A673 (cell line): Measurements from ENCODE around the gene C1orf21. TPM values are rescaled to one million over a fixed set of nuclear protein-coding genes. Genes with fewer than 3 reads are reported as not detected.

Source experiments
- BruUV-seq: library from RNA; stranded (reverse); fragments of 400-500 nt; replicated peaks from 2 replicates; lab custom pipeline; 2021; lab: Mats Ljungman, UMichigan
- CTCF ChIA-PET: fragments of 300-600 bp; sonication (Branson Sonifier 250); formaldehyde crosslinking; loops from one replicate; lab custom pipeline; 2022; ENCODE audit warnings: antibody characterized with exemption; lab: Charles Lee
- POLR2A ChIA-PET: fragments of 300-600 bp; sonication (Branson Sonifier 250); formaldehyde crosslinking; loops from one replicate; lab custom pipeline; 2022; ENCODE audit warnings: antibody characterized with exemption; ENCODE audit not compliant: low non-redundant PET; lab: Charles Lee
- DNase-seq: peaks from one replicate; pipeline ENCODE4 v3.0.0-alpha.2; 2015; ENCODE audit warnings: low spot score
- H3K27ac ChIP-seq: fragments of 200-600 bp; sonication (generic); 2 replicates; pipeline ENCODE4 v1.5.1; 2016; ENCODE audit warnings: mixed run types, low read depth, mild to moderate bottlenecking, mixed read lengths, antibody characterized with exemption, low read length; ENCODE audit not compliant: poor library complexity, severe bottlenecking
- H3K27me3 ChIP-seq: fragments of 200-600 bp; sonication (generic); replicated peaks from 2 replicates; pipeline ENCODE4 v1.6.1; 2017; ENCODE audit warnings: mixed run types, low read depth, mild to moderate bottlenecking, mixed read lengths, antibody characterized with exemption, low read length; ENCODE audit not compliant: insufficient read depth, poor library complexity
- H3K36me3 ChIP-seq: fragments of 200-600 bp; sonication (generic); 2 replicates; pipeline ENCODE4 v1.6.1; 2016; ENCODE audit warnings: mixed run types, mild to moderate bottlenecking, mixed read lengths, antibody characterized with exemption, low read length; ENCODE audit not compliant: insufficient read depth, poor library complexity, severe bottlenecking
- H3K4me1 ChIP-seq: fragments of 200-600 bp; sonication (generic); 2 replicates; pipeline ENCODE4 v1.6.1; 2017; ENCODE audit warnings: mixed run types, mild to moderate bottlenecking, mixed read lengths, antibody characterized with exemption, low read length; ENCODE audit not compliant: insufficient read depth, poor library complexity, severe bottlenecking
- H3K4me3 ChIP-seq: fragments of 200-600 bp; sonication (generic); 2 replicates; pipeline ENCODE4 v1.5.1; 2016; ENCODE audit warnings: low read depth, mixed run types, mild to moderate bottlenecking, mixed read lengths, low read length; ENCODE audit not compliant: poor library complexity, severe bottlenecking
- H3K9me3 ChIP-seq: fragments of 200-600 bp; sonication (generic); 2 replicates; pipeline ENCODE4 v1.6.1; 2016; ENCODE audit warnings: mixed run types, low read depth, mild to moderate bottlenecking, mixed read lengths, antibody characterized with exemption, low read length; ENCODE audit not compliant: poor library complexity, severe bottlenecking
- EZH2 ChIP-seq: fragments of 200-600 bp; sonication (generic); IDR thresholded peaks from 2 replicates; pipeline ENCODE4 v1.6.1; 2017; ENCODE audit warnings: borderline replicate concordance, low read depth, mild to moderate bottlenecking, mixed read lengths, antibody characterized with exemption, low read length; ENCODE audit not compliant: poor library complexity, severe bottlenecking
- intact Hi-C: fragments of 100-400 bp; cut with micrococcal nuclease; formaldehyde crosslinking; loops from one replicate; pipeline ENCODE4 v1.10.0; 2022; ENCODE audit not compliant: unreplicated experiment
- total RNA-seq: library from RNA; stranded (reverse); gene quantifications from 2 replicates; pipeline ENCODE4 v1.2.3, GENCODE V29; 2021
- TF ChIP-seq, protein P1 (sequence below): fragments of 300-800, 200-600 bp; sonication (generic); conservative IDR thresholded peaks from 2 replicates; pipeline ENCODE4 v1.5.1; 2017; ENCODE audit warnings: low read depth, mild to moderate bottlenecking, antibody characterized with exemption, low read length, moderate library complexity, mixed read lengths

C1orf21 gene
- total RNA-seq, 1 experiment from 2014 or later: 31.3 TPM

DNA sequence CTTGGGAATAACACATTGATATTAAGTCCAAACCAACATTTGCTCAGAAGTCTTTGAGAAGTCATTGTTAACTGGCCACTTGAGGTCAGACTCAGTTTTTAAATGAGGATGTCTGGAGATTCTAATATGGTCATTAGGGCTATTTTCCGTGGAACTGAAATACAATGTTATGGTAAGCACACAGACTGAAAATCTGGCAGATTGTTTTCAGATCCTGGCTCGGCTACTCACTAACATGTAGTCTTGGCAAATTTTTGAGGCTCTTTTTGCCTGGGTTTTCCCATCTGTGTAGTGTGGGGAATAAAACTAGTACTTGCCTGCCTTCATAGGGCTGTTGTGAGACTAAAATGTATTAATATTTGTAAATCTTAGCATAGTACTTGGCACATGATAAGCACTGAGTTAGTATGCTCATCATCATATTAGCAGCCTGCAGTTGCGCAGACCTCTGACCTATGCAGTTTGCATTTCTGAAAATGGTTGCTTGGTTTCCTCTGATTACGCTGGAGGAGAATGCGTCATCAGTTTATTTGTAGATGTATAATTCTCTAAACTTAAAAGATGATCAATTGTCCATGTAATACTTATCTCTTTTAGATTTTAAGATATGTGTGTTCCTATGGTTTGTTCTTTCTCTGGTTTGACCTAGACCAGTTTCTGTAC, 100.8 kb downstream of the C1orf21 start:
- intact Hi-C loops: no loop called here
- H3K27me3 ChIP-seq: no peaks in the 10 kb centered on the region
- no peak for TF ChIP-seq EZH2
- TF ChIP-seq, protein P1, sequence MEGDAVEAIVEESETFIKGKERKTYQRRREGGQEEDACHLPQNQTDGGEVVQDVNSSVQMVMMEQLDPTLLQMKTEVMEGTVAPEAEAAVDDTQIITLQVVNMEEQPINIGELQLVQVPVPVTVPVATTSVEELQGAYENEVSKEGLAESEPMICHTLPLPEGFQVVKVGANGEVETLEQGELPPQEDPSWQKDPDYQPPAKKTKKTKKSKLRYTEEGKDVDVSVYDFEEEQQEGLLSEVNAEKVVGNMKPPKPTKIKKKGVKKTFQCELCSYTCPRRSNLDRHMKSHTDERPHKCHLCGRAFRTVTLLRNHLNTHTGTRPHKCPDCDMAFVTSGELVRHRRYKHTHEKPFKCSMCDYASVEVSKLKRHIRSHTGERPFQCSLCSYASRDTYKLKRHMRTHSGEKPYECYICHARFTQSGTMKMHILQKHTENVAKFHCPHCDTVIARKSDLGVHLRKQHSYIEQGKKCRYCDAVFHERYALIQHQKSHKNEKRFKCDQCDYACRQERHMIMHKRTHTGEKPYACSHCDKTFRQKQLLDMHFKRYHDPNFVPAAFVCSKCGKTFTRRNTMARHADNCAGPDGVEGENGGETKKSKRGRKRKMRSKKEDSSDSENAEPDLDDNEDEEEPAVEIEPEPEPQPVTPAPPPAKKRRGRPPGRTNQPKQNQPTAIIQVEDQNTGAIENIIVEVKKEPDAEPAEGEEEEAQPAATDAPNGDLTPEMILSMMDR: no peak
- H3K27ac ChIP-seq: no peak overlapping the region
- no peaks in the 10 kb centered on the region for H3K36me3 ChIP-seq
- no peak for DNase-seq
- H3K4me1 ChIP-seq: no peaks in the 10 kb centered on the region
- CTCF ChIA-PET: no interaction called here
- H3K4me3 ChIP-seq: no peak overlapping the region
- H3K9me3 ChIP-seq: no peaks in the 10 kb centered on the region
- POLR2A ChIA-PET: no interaction called here
- BruUV-seq: no TSS peak

DNA sequence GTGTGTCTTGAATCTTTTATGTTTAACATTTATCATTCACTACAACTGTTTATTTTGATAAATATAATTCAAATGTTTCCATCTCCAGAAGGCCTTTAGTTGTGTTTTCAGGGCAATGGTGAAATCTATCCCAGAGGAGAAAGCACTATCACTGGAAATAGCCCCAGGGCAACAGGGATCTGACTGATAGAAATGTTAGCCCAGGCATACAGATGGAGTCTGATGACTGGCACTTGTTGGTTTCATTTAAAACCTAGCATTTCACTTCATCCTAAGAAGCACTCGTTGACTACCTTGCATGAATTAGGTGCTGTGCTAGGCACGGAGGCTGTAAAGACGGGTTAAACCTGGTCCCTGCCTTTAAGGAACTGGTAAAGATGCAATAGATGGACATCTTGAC, 103.1 kb downstream of the C1orf21 start:
- H3K27ac ChIP-seq: no peak overlapping the region
- no peaks in the 10 kb centered on the region for H3K27me3 ChIP-seq
- no peaks in the 10 kb centered on the region for H3K9me3 ChIP-seq
- TF ChIP-seq, protein P1: no peak
- no peak for TF ChIP-seq EZH2
- no TSS peak for BruUV-seq
- H3K4me3 ChIP-seq: no peak overlapping the region
- intact Hi-C loops: no loop called here
- no peaks in the 10 kb centered on the region for H3K4me1 ChIP-seq
- CTCF ChIA-PET: no interaction called here
- no peaks in the 10 kb centered on the region for H3K36me3 ChIP-seq
- POLR2A ChIA-PET: no interaction called here
- DNase-seq: no peak

DNA sequence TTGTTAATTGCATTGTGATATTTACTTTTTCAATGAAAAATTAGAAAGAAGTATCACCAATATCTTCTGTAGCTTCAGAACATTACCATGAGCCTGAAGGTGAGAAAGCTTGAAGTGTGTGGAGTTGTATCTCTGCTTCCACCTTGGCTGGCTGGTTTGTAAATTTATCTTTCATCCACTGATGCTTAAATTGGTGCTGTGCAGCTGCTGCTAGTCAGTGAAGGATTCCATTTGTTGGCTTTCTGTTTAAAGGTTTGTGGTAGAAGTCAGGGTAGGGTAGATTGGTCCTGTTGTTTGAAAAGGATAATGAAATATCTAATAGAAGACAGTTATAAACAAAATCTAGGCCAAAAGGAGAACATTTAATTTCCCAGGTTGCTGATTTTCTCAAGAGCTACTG, 105.7 kb downstream of the C1orf21 start:
- Histone ChIP-seq H3K27ac (no peak overlapping the region), H3K9me3 (no peaks in the 10 kb centered on the region), H3K4me1 (no peaks in the 10 kb centered on the region), H3K27me3 (no peaks in the 10 kb centered on the region), H3K36me3 (no peaks in the 10 kb centered on the region), H3K4me3 (no peak overlapping the region)
- intact Hi-C loops: no loop called here
- POLR2A ChIA-PET: no interaction called here
- CTCF ChIA-PET: no interaction called here
- TF ChIP-seq EZH2: no peak
- TF ChIP-seq, protein P1: no peak
- no peak for DNase-seq
- no TSS peak for BruUV-seq
